HCT116 (cell line): ENCODE data around the gene ZNF229. TPM values are rescaled to one million over a fixed set of nuclear protein-coding genes. Genes with fewer than 3 reads are reported as not detected.
"Not testable (repeated sequence)": the region's sequence is repeated elsewhere in the genome, so short reads cannot be mapped to it uniquely, and the experiment has no call there.

Source experiments
- ATAC-seq: fragments of 200-7000 bp; cut with Tn5 transposase; 2 replicates; pipeline ENCODE4 v1.9.1; 2020; ENCODE audit warnings: mild to moderate bottlenecking, moderate library complexity
- BruUV-seq: library from RNA; stranded (reverse); fragments of 400-500 nt; replicated peaks from 2 replicates; lab custom pipeline; 2021; lab: Mats Ljungman, UMichigan
- CTCF ChIA-PET: fragments of 300-600 bp; sonication (Branson Sonifier 250); formaldehyde crosslinking; loops from one replicate; lab custom pipeline; 2021; ENCODE audit warnings: antibody characterized with exemption; lab: Charles Lee
- POLR2A ChIA-PET: fragments of 300-600, 350-600 bp; sonication (Branson Sonifier 250); formaldehyde crosslinking; loops from one replicate; lab custom pipeline; 2021; ENCODE audit warnings: antibody characterized with exemption; lab: Charles Lee
- RAD21 ChIA-PET, 2 experiments: fragments of 300-600 bp; sonication (Branson Sonifier 250); formaldehyde crosslinking; loops; one replicate each; lab custom pipeline; 2023; ENCODE audit warnings: low total read pairs in 2 of 2; ENCODE audit not compliant: uncharacterized antibody in 2 of 2, unreplicated experiment in 2 of 2, low non-redundant PET in 1 of 2; lab: Charles Lee
- DNase-seq: peaks from one replicate; pipeline ENCODE4 v3.0.0-alpha.2; 2010; ENCODE audit warnings: low read depth, low spot score
- H2AFZ ChIP-seq: fragments of 200-600 bp; shearing (Covaris generic), sonication (generic); 2 replicates; pipeline ENCODE4 v1.6.1; 2017; ENCODE audit warnings: low read depth, mixed run types, mixed read lengths, antibody characterized with exemption, low read length; ENCODE audit not compliant: poor library complexity, severe bottlenecking
- H3K27ac ChIP-seq: 2 replicates; pipeline ENCODE4 v1.5.1; 2012; ENCODE audit warnings: low read depth, low read length
- H3K27me3 ChIP-seq: fragments of 200-600 bp; sonication (generic); 2 replicates; pipeline ENCODE4 v1.6.1; 2016; ENCODE audit warnings: mixed run types, low read length, mixed read lengths; ENCODE audit not compliant: insufficient read depth
- H3K36me3 ChIP-seq, 2 experiments: fragments of 200-500 bp in 1 of 2; fragments of 200-600 bp in 1 of 2; sonication (Bioruptor generic) in 1 of 2; sonication (generic) in 1 of 2; 2 replicates each; pipeline versions ENCODE4 v1.5.1 to v1.6.1; 2014 to 2016; ENCODE audit warnings: low read length in 2 of 2, inconsistent platforms in 1 of 2, mixed read lengths in 1 of 2, mixed run types in 1 of 2; ENCODE audit not compliant: insufficient read depth in 2 of 2, control insufficient read depth in 1 of 2
- H3K4me1 ChIP-seq, 2 experiments: fragments of 200-600 bp in 1 of 2; sonication (generic) in 1 of 2; 2 replicates each; pipeline versions ENCODE4 v1.5.1 to v1.6.1; 2012 to 2017; ENCODE audit warnings: low read length in 2 of 2, inconsistent platforms in 1 of 2, mild to moderate bottlenecking in 1 of 2, mixed read lengths in 1 of 2, mixed run types in 1 of 2, moderate library complexity in 1 of 2; ENCODE audit not compliant: insufficient read depth in 2 of 2, control insufficient read depth in 1 of 2
- H3K4me2 ChIP-seq: fragments of 200-600 bp; sonication (generic); 2 replicates; pipeline ENCODE4 v1.6.1; 2017; ENCODE audit warnings: mixed run types, low read length, mixed read lengths
- H3K4me3 ChIP-seq, 2 experiments: fragments of 200-600 bp in 1 of 2; sonication (generic) in 1 of 2; replicated peaks in 1 of 2; 2 replicates each; pipeline ENCODE4 v1.5.1; 2011 to 2016; ENCODE audit warnings: low read length in 2 of 2, control low read depth in 1 of 2, low read depth in 1 of 2, mild to moderate bottlenecking in 1 of 2, mixed read lengths in 1 of 2, mixed run types in 1 of 2
- H3K79me2 ChIP-seq: fragments of 200-600 bp; sonication (generic); 2 replicates; pipeline ENCODE4 v1.6.1; 2017; ENCODE audit warnings: mild to moderate bottlenecking, mixed run types, low read length, moderate library complexity, mixed read lengths; ENCODE audit not compliant: insufficient read depth
- H3K9ac ChIP-seq: fragments of 200-600 bp; sonication (generic); 2 replicates; pipeline ENCODE4 v1.6.1; 2016; ENCODE audit warnings: low read length, mixed read lengths
- H3K9me2 ChIP-seq: fragments of 200-600 bp; sonication (generic), shearing (Covaris generic); 2 replicates; pipeline ENCODE4 v1.6.1; 2017; ENCODE audit warnings: mixed run types, mild to moderate bottlenecking, moderate library complexity; ENCODE audit not compliant: insufficient read depth
- H3K9me3 ChIP-seq, 2 experiments: fragments of 200-500 bp in 1 of 2; fragments of 200-600 bp in 1 of 2; sonication (Bioruptor generic) in 1 of 2; sonication (generic) in 1 of 2; 2 replicates each; pipeline ENCODE4 v1.6.1; 2014 to 2017; ENCODE audit warnings: low read length in 2 of 2, mixed read lengths in 2 of 2, inconsistent platforms in 1 of 2, low read depth in 1 of 2, mild to moderate bottlenecking in 1 of 2, mixed run types in 1 of 2, moderate library complexity in 1 of 2; ENCODE audit not compliant: control insufficient read depth in 1 of 2, insufficient read depth in 1 of 2
- H4K20me1 ChIP-seq: fragments of 200-600 bp; sonication (generic), shearing (Covaris generic); 2 replicates; pipeline ENCODE4 v1.6.1; 2017; ENCODE audit warnings: mixed run types, mild to moderate bottlenecking, moderate library complexity; ENCODE audit not compliant: insufficient read depth
- CBX3 ChIP-seq: IDR thresholded peaks from 2 replicates; pipeline ENCODE4 v1.6.1; 2012; ENCODE audit warnings: low read depth
- CEBPB ChIP-seq: IDR thresholded peaks from 2 replicates; pipeline ENCODE4 v1.6.1; 2012; ENCODE audit warnings: low read depth
- EGR1 ChIP-seq: IDR thresholded peaks from 2 replicates; pipeline ENCODE4 v1.6.1; 2012; ENCODE audit warnings: low read depth
- ELF1 ChIP-seq: IDR thresholded peaks from 2 replicates; pipeline ENCODE4 v1.6.1; 2012; ENCODE audit warnings: low read depth, borderline replicate concordance
- EZH2 ChIP-seq: fragments of 200-600 bp; sonication (generic); IDR thresholded peaks from 2 replicates; pipeline ENCODE4 v1.6.1; 2017; ENCODE audit warnings: antibody characterized with exemption, mixed run types
- EZH2phosphoT487 ChIP-seq: fragments of 200-600 bp; IDR thresholded peaks from 2 replicates; pipeline ENCODE4 v1.6.1; 2018; ENCODE audit warnings: antibody characterized with exemption, borderline replicate concordance
- FOSL1 ChIP-seq: IDR thresholded peaks from 2 replicates; pipeline ENCODE4 v1.6.1; 2012; ENCODE audit warnings: low read depth
- JUND ChIP-seq: IDR thresholded peaks from 2 replicates; pipeline ENCODE4 v1.6.1; 2012
- POLR2A ChIP-seq: IDR thresholded peaks from 2 replicates; pipeline ENCODE4 v1.7.0; 2011; ENCODE audit warnings: borderline replicate concordance; ENCODE audit not compliant: insufficient read depth, insufficient read length; ENCODE audit errors: extremely low read depth
- POLR2AphosphoS5 ChIP-seq: IDR thresholded peaks from 2 replicates; pipeline ENCODE4 v1.6.1; 2011; ENCODE audit warnings: mild to moderate bottlenecking, low read depth, low read length, moderate library complexity
- RAD21 ChIP-seq: IDR thresholded peaks from 2 replicates; pipeline ENCODE4 v1.6.1; 2012; ENCODE audit warnings: low read depth, mild to moderate bottlenecking
- TCF7L2 ChIP-seq: IDR thresholded peaks from 2 replicates; pipeline ENCODE4 v1.7.0; 2011; ENCODE audit warnings: borderline replicate concordance, inconsistent platforms; ENCODE audit not compliant: insufficient read depth, insufficient read length; ENCODE audit errors: extremely low read depth
- YY1 ChIP-seq: IDR thresholded peaks from 2 replicates; pipeline ENCODE4 v1.6.1; 2011; ENCODE audit warnings: low read length, low read depth, moderate library complexity, mild to moderate bottlenecking; ENCODE audit not compliant: insufficient replicate concordance; ENCODE audit errors: extremely low read depth
- ZFX ChIP-seq: fragments of 450-650 bp; IDR thresholded peaks from 2 replicates; pipeline ENCODE4 v1.6.1; 2017
- ZNF274 ChIP-seq: fragments of 200-500 bp; sonication (Bioruptor generic); IDR thresholded peaks from 2 replicates; pipeline ENCODE4 v1.6.1; 2014; ENCODE audit warnings: mild to moderate bottlenecking, low read depth, low read length, inconsistent platforms
- intact Hi-C: fragments of 100-400 bp; cut with micrococcal nuclease; formaldehyde crosslinking; loops from 2 replicates; pipeline ENCODE4 v1.10.0; 2022
- total RNA-seq: library from RNA; stranded (reverse); gene quantifications from one replicate; pipeline ENCODE4 v1.2.1, GENCODE V29; 2021; ENCODE audit not compliant: unreplicated experiment
- TF ChIP-seq, protein P1 (sequence below): IDR thresholded peaks from 2 replicates; pipeline ENCODE4 v1.6.1; 2012
- TF ChIP-seq, protein P2 (sequence below): IDR thresholded peaks from 2 replicates; pipeline ENCODE4 v1.6.1; 2012

Gene ZNF229
- total RNA-seq, 1 experiment from 2014 or later, result not detected

DNA sequence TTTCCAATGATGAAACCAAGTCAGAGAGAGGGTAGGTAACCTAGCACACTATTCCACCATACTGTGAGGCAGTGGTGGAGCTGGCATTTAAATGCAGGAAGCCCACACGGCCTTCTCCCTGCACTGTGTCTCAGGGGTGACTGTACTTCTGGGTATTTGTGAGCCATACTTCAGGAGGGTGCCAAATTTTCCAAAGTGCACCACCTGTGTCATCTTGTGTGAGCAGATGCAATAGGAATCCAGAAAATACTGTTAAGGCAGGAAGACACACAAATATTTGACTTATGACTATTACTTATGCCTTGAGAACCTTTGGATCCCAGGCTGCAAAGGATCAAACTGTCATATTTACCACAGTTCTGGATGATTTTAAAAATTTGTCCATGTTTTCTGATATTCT, 17.3 kb downstream of the ZNF229 start (continued):
- TF ChIP-seq TCF7L2 (no peak), EZH2 (no peak), POLR2A (no peak), ELF1 (no peak), EZH2phosphoT487 (no peak)

DNA sequence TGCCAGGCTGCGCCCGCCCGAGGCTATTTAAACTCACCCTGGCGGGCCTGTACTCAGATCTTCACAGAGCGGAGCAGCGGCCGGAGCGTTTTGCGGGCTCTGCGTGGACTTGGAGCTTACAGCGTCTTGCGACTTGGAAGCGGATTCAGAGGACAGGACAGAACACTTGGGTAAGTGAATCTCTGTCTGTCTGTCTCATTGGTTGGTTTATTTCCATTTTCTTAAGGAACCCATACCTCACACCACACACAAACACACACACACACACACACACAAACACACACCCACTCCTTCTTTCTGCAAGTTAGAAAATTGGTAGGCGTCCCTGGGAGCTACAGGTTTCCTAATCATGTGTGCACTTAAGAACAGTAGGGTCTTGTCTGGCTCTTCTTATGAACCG, 32.7 kb downstream of the ZNF229 start:
- H3K27ac ChIP-seq, H3K36me3 ChIP-seq, intact Hi-C loops, ATAC-seq, H3K4me1 ChIP-seq, H3K9ac ChIP-seq, H4K20me1 ChIP-seq, POLR2A ChIA-PET, H3K79me2 ChIP-seq, CTCF ChIA-PET, H3K4me2 ChIP-seq, BruUV-seq, H3K9me2 ChIP-seq, H2AFZ ChIP-seq, H3K9me3 ChIP-seq, RAD21 ChIA-PET, DNase-seq, H3K4me3 ChIP-seq, H3K27me3 ChIP-seq: not testable (repeated sequence)

DNA sequence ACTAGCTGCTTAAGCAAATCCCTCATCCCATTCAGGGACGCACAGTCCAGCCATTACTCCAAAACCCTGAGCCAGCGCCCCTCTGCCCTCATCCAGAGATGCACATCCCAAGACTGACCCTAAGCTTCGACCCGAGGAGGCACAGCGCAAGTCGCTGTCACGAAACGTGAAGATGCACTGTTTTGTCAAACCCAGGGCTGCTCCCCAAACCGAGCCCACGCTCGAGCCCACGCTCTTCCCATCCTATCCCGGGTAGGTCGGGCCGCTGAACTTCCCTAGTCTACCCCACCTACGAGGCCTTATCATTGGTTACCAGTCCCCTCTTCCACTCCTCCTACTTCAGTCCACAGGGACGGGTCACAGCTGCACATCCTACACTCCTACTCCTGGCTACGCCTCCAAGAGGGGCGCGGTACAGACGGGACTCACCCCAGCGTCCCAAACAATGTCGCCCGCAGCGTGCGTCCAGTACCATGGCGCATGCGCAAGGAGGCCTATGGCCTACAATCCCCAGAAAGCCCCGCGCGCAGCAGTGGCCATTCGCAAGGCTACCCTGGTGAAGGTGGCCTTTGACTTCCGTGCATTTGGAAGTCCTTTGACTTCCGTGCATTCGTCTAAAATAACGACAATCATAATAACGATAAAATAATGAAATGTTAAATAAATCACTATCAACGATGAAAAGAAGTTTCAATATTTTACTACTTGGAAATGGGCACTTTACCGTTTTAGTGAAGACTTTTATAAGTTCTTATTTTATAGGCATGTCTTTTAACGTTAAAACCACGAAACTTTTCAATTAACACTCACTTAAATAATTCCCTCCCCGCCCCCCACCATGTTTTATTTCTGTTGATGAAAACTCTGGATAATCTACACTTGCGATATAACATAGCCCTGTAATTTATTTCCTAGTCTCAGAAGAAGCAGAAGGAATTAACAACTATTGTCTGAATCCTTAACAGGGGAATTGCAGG, 46.8 kb downstream of the ZNF229 start, which contains the start of gene ZNF285:
ZNF285 (minus strand) TSS at position 470 of the 977 bp plus-strand sequence. CDS start 4,395 bp downstream, outside the sequence.
- Histone ChIP-seq H3K79me2 (no peaks in the 10 kb centered on the region), H4K20me1 (no peaks in the 10 kb centered on the region), H3K9me3 (no peaks in the 10 kb centered on the region), H3K4me1 (no peaks in the 10 kb centered on the region), H3K9ac (no peak within 1 kb of the TSS), H2AFZ (no peak within 1 kb of the TSS), H3K27ac (no peak within 1 kb of the TSS), H3K27me3 (no peaks in the 10 kb centered on the region), H3K36me3 (no peaks in the 10 kb centered on the region), H3K4me3 (no peak within 1 kb of the TSS), H3K9me2 (no peaks in the 10 kb centered on the region), H3K4me2 (no peak within 1 kb of the TSS)
- CTCF ChIA-PET, result no interaction called here
- RAD21 ChIA-PET, result no interaction called here
- POLR2A ChIA-PET, result no interaction called here
- no TSS peak for BruUV-seq
- ATAC-seq (no peak), DNase-seq (no peak)
- intact Hi-C loops, result no loop called here
- TF ChIP-seq CBX3 (no peak), CEBPB (no peak), POLR2A (no peak), EGR1 (no peak), RAD21 (no peak), ZFX (no peak), ZNF274 (no peak), POLR2AphosphoS5 (no peak), EZH2 (no peak), TCF7L2 (no peak), ELF1 (no peak), FOSL1 (no peak), YY1 (no peak), JUND (no peak)
- TF ChIP-seq, protein P1, sequence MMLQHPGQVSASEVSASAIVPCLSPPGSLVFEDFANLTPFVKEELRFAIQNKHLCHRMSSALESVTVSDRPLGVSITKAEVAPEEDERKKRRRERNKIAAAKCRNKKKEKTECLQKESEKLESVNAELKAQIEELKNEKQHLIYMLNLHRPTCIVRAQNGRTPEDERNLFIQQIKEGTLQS, result no peak
- TF ChIP-seq, protein P2, sequence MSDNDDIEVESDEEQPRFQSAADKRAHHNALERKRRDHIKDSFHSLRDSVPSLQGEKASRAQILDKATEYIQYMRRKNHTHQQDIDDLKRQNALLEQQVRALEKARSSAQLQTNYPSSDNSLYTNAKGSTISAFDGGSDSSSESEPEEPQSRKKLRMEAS, result no peak
